ENCODE results near the gene FBXO44.

- TF ChIP-seq CTCF (conservative IDR thresholded peaks at IDR 0.05; ENCODE audit: low read depth in 2 of 2): peak in 1 of 2 experiments; percentile 19; a peak in 1 of 4 replicates
- TF ChIP-seq POLR2AphosphoS5 (IDR thresholded peaks at IDR 0.05; ENCODE audit: low read depth): no peak
- no peak for TF ChIP-seq EZH2phosphoT487 (IDR thresholded peaks at IDR 0.05; ENCODE audit: unreplicated experiment)
- no peak for TF ChIP-seq REST (IDR thresholded peaks at IDR 0.05; ENCODE audit: unreplicated experiment)
- TF ChIP-seq CREB1 (CRISPR knock-in tag; IDR thresholded peaks at IDR 0.05; ENCODE audit: low read depth): no peak
- no peak for TF ChIP-seq EZH2 (IDR thresholded peaks at IDR 0.05; ENCODE audit: low read depth, unreplicated experiment)
- no peak for TF ChIP-seq ETS1 (IDR thresholded peaks at IDR 0.05)
- TF ChIP-seq JUNB (IDR thresholded peaks at IDR 0.05; ENCODE audit: unreplicated experiment): no peak
Measured at GRCh38 chr1:11617314-11617713, 37.4 kb upstream of the FBXO44 start.

Data from GM23338 (cell line).